Lower leg skin (tissue), 4 donors: ENCODE results near the gene DAB1. TPM values are rescaled to one million over a fixed set of nuclear protein-coding genes. Genes with fewer than 3 reads are reported as not detected.

Source experiments
- DNase-seq, 2 donors: peaks; one replicate each; pipeline ENCODE4 v3.0.0-alpha.2; 2019; ENCODE audit warnings: low spot score in 2 of 2
- H3K4me3 ChIP-seq: fragments of 200-600 bp; sonication (generic); 2 replicates; pipeline ENCODE4 v1.5.1; 2017; ENCODE audit warnings: mild to moderate bottlenecking, low read depth; ENCODE audit not compliant: poor library complexity, severe bottlenecking
- POLR2A ChIP-seq, 2 donors: fragments of 450-650 bp; IDR thresholded peaks; one replicate each; pipeline ENCODE4 v1.6.1; 2016 to 2017; ENCODE audit warnings: antibody characterized with exemption in 2 of 2, mild to moderate bottlenecking in 1 of 2, moderate library complexity in 1 of 2
- WGBS, 2 donors: methylation state at CpG; one replicate each; pipeline ENCODE4 v1.1.5; 2018; 5-methylcytosine and 5-hydroxymethylcytosine counted together
- intact Hi-C: fragments of 100-400 bp; cut with DNase I; formaldehyde crosslinking; loops from one replicate; pipeline ENCODE4 v1.15.0; 2023; ENCODE audit warnings: low total_unique reads
- total RNA-seq, 4 donors: library from RNA; depleted of rRNA; stranded (reverse); fragments of >200 nt; gene quantifications; one replicate each; pipeline ENCODE4 v1.1.0, GENCODE V29; 2016
- TF ChIP-seq, protein P1 (sequence below), 3 donors: fragments of 450-650 bp; IDR thresholded peaks; one replicate each; pipeline ENCODE4 v1.5.1; 2016; ENCODE audit warnings: antibody characterized with exemption in 3 of 3, mild to moderate bottlenecking in 3 of 3, moderate library complexity in 2 of 3

DAB1 gene
- total RNA-seq, 4 donors from 2014 or later, result 0.58 TPM; not detected in 3

DNA sequence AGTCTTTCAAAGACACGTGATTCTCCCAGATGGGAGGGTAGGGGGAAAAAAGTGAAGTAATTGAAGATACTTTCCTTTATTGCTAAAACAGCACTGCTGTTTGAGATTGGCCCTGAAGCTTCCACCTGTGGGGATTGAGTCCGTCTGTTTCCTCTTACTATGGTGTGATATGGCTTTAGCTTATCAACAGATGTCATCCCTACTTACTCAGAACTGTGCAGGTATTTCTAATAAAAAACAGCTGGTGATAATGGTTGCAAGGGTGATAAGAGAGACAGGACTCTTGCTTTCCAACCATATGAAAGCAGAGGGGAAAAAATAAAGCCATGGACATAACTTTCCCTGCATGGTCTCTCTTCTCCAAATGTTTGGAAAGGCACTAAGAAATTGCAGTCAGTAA lies 416.4 kb downstream of the DAB1 start:
- H3K4me3 ChIP-seq, result no peak overlapping the region
- WGBS, 2 donors, result 61 to 68% methylated on average over 2 of the region's 2 CpGs
- no peak for DNase-seq
- TF ChIP-seq POLR2A (IDR thresholded peaks at IDR 0.05), result no peak
- TF ChIP-seq, protein P1, sequence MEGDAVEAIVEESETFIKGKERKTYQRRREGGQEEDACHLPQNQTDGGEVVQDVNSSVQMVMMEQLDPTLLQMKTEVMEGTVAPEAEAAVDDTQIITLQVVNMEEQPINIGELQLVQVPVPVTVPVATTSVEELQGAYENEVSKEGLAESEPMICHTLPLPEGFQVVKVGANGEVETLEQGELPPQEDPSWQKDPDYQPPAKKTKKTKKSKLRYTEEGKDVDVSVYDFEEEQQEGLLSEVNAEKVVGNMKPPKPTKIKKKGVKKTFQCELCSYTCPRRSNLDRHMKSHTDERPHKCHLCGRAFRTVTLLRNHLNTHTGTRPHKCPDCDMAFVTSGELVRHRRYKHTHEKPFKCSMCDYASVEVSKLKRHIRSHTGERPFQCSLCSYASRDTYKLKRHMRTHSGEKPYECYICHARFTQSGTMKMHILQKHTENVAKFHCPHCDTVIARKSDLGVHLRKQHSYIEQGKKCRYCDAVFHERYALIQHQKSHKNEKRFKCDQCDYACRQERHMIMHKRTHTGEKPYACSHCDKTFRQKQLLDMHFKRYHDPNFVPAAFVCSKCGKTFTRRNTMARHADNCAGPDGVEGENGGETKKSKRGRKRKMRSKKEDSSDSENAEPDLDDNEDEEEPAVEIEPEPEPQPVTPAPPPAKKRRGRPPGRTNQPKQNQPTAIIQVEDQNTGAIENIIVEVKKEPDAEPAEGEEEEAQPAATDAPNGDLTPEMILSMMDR (IDR thresholded peaks at IDR 0.05), result no peak
- intact Hi-C loops, result loop anchor here (5.0 kb wide), 1 partner anchor 925 kb away; no protein-coding TSS in a partner anchor

DNA sequence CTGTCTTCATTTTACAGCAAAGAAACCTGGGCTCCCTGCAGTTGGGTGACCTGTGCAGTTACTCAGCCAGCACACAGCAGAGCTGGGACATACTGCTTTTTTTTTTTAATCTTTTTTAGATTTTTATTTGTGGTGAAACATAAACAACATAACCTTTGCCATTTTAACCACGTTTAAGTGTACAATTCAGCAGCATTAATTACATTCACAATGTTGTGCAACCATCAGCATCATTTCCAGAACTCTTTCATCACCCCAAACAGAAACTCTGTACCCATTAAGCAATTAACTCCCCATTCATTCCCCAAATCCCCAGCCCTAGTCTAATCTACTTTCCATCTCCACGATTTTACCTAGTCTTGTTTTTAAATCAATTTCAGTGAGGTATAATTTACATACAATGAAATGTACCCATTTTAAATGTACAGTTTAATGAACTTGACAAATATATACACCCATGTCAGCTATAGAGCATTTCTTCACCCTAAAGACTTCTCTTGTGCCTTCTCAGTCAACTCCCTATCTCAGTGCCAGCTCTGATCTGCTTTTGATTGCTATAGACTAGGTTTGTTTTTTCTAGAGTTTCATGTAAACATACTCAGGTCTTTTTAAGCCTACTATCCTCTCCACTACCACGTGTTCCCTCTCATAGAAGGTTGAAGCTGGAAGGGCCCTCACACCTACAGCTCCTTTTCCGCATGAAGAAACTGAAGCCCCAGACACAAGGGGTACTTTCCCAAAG lies 420.3 kb downstream of the DAB1 start:
- intact Hi-C loops, result no loop called here
- no peak overlapping the region for H3K4me3 ChIP-seq
- TF ChIP-seq, protein P1 (IDR thresholded peaks at IDR 0.05), result no peak
- no peak for TF ChIP-seq POLR2A (IDR thresholded peaks at IDR 0.05)
- WGBS, 2 donors, result 55 to 63% methylated on average over 4 of the region's 4 CpGs
- DNase-seq, result no peak

DNA sequence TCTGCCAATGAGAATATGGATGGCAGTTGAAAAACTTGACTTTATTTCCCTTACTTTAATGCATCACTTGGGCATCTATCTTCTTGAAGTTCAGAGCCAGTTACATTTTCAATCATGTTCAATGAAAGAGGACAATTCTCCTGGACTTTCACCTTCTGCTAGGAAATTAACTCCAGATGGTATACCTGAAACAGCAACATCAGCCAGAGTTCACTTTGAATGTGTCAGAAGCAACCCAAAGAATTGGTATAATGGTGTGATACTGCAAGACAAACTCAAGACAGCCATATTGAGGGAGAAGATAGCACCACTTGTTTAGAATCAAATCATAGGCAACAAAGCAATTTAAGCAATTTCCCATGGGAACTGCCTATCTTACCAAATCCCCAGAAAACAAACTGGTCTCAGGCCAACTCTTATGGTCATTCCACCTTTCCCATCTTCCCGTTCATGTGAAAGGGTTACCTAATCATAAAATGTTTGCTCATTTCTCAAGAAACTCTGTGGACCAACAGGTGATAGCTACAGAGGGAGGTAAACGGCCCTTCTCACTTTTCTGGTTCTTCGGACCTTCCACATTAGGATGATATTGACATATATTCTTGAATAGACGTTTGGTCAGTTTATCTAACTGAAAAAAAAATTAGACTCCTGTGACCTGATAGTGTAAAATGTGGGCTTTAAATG lies 428.3 kb downstream of the DAB1 start:
- H3K4me3 ChIP-seq, result no peak overlapping the region
- no peak for DNase-seq
- no peak for TF ChIP-seq POLR2A (IDR thresholded peaks at IDR 0.05)
- TF ChIP-seq, protein P1 (IDR thresholded peaks at IDR 0.05), result no peak
- intact Hi-C loops, result no loop called here
- WGBS, 2 donors, result 84 to 86% methylated on average over 4 of the region's 4 CpGs

DNA sequence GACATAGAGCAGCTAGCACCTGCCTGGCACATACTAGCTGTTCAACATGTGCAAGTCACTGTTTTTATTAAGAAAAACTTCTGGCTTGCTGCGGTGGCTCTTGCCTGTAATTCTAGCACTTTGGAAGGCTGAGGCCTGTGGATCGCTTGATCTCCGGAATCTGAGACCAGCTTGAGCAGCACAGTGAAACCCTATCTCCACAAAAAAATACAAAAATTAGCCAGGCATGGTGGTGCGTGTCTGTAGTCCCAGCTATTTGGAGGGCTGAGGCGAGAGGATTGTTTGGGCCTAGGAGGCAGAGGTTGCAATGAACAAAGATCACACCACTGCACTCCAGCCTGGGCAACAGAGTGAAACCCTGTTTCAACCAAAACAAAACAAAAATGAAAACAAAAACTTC lies 430.4 kb downstream of the DAB1 start:
- intact Hi-C loops, result no loop called here
- no peak for TF ChIP-seq POLR2A (IDR thresholded peaks at IDR 0.05)
- TF ChIP-seq, protein P1 (IDR thresholded peaks at IDR 0.05), result no peak
- no peak for DNase-seq
- no peak overlapping the region for H3K4me3 ChIP-seq
- WGBS, 2 donors, result 88 to 91% methylated on average over 5 of the region's 5 CpGs

DNA sequence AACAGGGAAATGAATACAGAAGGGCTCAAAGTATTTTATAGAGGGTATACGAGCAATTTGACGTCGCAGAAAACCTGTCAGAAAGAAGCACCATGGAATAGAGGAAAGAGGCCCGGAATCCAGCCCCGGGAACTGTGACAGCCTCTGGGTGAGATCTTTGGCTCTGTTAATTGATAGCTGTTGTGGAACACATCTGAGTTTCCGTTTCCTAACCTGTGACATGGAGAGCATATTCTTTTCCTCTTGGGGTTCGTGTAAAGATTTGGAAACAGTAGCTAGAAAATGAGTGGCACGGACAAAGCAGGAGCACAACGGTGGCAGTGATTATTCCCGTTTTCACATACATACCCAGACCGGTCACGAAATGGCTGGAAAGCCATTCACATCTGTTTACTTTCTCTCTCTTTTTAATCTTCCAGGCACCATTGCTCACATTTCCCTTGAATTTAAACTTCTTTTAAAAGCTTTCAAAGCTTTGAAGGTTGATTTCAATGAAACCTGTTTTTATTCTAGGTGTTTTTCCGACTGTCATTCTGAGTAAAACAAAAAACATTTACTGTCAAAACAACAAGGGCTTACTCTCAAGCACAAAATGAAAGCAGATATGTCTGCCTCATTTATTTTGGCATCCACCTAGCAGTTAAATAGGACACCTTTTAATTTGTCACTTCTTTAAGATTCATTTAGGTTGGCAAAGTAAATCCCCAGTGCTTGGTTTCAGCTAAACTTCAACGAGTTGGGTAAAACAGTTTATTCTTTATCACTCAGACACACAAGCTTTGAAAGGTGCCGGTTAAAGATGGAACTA lies 431.3 kb downstream of the DAB1 start:
- intact Hi-C loops, result no loop called here
- TF ChIP-seq, protein P1 (IDR thresholded peaks at IDR 0.05), result no peak
- TF ChIP-seq POLR2A (IDR thresholded peaks at IDR 0.05), result no peak
- no peak overlapping the region for H3K4me3 ChIP-seq
- no peak for DNase-seq
- WGBS, 2 donors, result 83 to 86% methylated on average over 15 of the region's 15 CpGs
